Purkinje cell (primary cell): ENCODE results near the gene PLPPR3. TPM values are rescaled to one million over a fixed set of nuclear protein-coding genes. Genes with fewer than 3 reads are reported as not detected.

Source experiments
- polyA plus RNA-seq: library from polyadenylated mRNA; unstranded; fragments of >200 nt; fragmentation: Nextera tagmentation; gene quantifications from 2 replicates; pipeline ENCODE4 v1.2.1, GENCODE V29; 2014

The PLPPR3 gene
- polyA plus RNA-seq = 1.2 TPM in 1 of 2 replicates, not detected in the other

GRCh38 chr19:821825-822503 lies at the start of gene PLPPR3:
PLPPR3 (minus strand) TSS chr19:821955; CDS start chr19:821559, 396 bp downstream.

GRCh38 chr19:858868-859843 lies 37.4 kb upstream of the PLPPR3 start, which contains the start of gene CFD:
CFD (plus strand) TSS chr19:859664; CDS start chr19:859690, 26 bp downstream.

GRCh38 chr19:852136-853013 lies 30.6 kb upstream of the PLPPR3 start, which contains the start of gene ELANE:
ELANE (plus strand) TSS chr19:852303; CDS start chr19:852329, 26 bp downstream.

GRCh38 chr19:840519-841206 lies 18.9 kb upstream of the PLPPR3 start, which contains the start of gene PRTN3:
PRTN3 (plus strand) TSS chr19:840999; CDS start chr19:841009, 10 bp downstream.

DNA sequence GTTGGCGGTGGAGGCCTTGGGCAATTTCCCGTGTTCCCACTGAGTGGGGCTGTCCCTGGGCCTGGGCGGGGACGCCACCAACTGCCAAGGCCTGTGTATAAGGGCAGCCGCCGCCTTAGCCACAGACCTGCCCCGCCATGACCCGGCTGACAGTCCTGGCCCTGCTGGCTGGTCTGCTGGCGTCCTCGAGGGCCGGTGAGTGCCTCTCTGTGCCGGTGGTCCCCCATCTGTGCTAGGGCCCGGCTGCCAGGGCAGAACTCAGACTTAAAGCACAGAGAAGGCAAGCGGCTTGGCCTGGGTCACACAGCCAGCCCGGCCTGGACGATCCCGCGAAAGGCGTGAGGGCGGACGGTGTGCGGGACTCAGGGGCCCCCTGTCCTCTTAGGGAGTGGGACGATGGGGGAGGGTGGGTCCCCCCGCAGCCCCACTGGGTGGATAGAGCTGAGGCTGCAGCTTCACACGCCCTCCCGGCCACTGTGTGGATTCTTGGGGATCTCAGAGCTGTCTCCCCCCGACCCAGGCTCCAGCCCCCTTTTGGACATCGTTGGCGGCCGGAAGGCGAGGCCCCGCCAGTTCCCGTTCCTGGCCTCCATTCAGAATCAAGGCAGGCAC lies 6.1 kb upstream of the PLPPR3 start, which contains the start of gene AZU1:
AZU1 (plus strand) TSS at position 128 of the 612 bp plus-strand sequence; CDS start at position 138, 10 bp downstream.

GRCh38 chr19:796692-797527 lies 24.8 kb downstream of the PLPPR3 start, which contains the start of gene PTBP1:
PTBP1 (plus strand) TSS chr19:797452; CDS start chr19:797498, 46 bp downstream.

Other genes with a start within 250 kb of the PLPPR3 start
- 83.4 and 114 TPM in 2 replicates for gene BSG, start 249.4 kb downstream of the PLPPR3 start, polyA plus RNA-seq
- gene HCN2, start 232.1 kb downstream of the PLPPR3 start, polyA plus RNA-seq = 0.38 TPM in 1 of 2 replicates, not detected in the other
- 29.3 and 57.2 TPM in 2 replicates for gene POLRMT, start 188.4 kb downstream of the PLPPR3 start, polyA plus RNA-seq
- 0.26 TPM in 1 of 2 replicates, not detected in the other for gene FGF22, start 182.1 kb downstream of the PLPPR3 start, polyA plus RNA-seq
- 1.0 and 2.2 TPM in 2 replicates for gene RNF126, start 158.7 kb downstream of the PLPPR3 start, polyA plus RNA-seq
- gene FSTL3, start 145.6 kb downstream of the PLPPR3 start, polyA plus RNA-seq = 1.2 TPM in 1 of 2 replicates, not detected in the other
- gene PRSS57, start 126.5 kb downstream of the PLPPR3 start, polyA plus RNA-seq = not detected in 2 replicates
- gene PALM, start 113.0 kb downstream of the PLPPR3 start, polyA plus RNA-seq = 0.28 and 0.99 TPM in 2 replicates
- gene MISP, start 70.8 kb downstream of the PLPPR3 start, polyA plus RNA-seq = not detected in 2 replicates
- gene PTBP1, start 24.5 kb downstream of the PLPPR3 start, polyA plus RNA-seq = 0.62 and 0.71 TPM in 2 replicates
- gene AZU1, start 5.9 kb upstream of the PLPPR3 start, polyA plus RNA-seq = not detected in 2 replicates
- not detected in 2 replicates for gene PRTN3, start 19.0 kb upstream of the PLPPR3 start, polyA plus RNA-seq
- not detected in 2 replicates for gene ELANE, start 30.3 kb upstream of the PLPPR3 start, polyA plus RNA-seq
- 0.34 and 0.60 TPM in 2 replicates for gene CFD, start 37.7 kb upstream of the PLPPR3 start, polyA plus RNA-seq
- gene MED16, start 71.2 kb upstream of the PLPPR3 start, polyA plus RNA-seq = 3.6 and 15.3 TPM in 2 replicates
- not detected in 2 replicates for gene RNU6-9, start 71.5 kb upstream of the PLPPR3 start, polyA plus RNA-seq
- 0.92 and 2.0 TPM in 2 replicates for gene R3HDM4, start 91.3 kb upstream of the PLPPR3 start, polyA plus RNA-seq
- gene KISS1R, start 95.4 kb upstream of the PLPPR3 start, polyA plus RNA-seq = not detected in 2 replicates
- 0.07 and 0.27 TPM in 2 replicates for gene ARID3A, start 104.1 kb upstream of the PLPPR3 start, polyA plus RNA-seq
- gene WDR18, start 162.4 kb upstream of the PLPPR3 start, polyA plus RNA-seq = 6.9 and 7.9 TPM in 2 replicates
- not detected in 2 replicates for gene GRIN3B, start 178.5 kb upstream of the PLPPR3 start, polyA plus RNA-seq
- gene TMEM259, start 199.2 kb upstream of the PLPPR3 start, polyA plus RNA-seq = 2.3 and 6.2 TPM in 2 replicates
- gene RNU6-2, start 199.6 kb upstream of the PLPPR3 start, polyA plus RNA-seq = not detected in 2 replicates
- gene CNN2, start 204.7 kb upstream of the PLPPR3 start, polyA plus RNA-seq = 0.78 TPM in 1 of 2 replicates, not detected in the other
- 2.1 TPM in 1 of 2 replicates, not detected in the other for gene ABCA7, start 218.2 kb upstream of the PLPPR3 start, polyA plus RNA-seq
- not detected in 2 replicates for gene ARHGAP45, start 245.2 kb upstream of the PLPPR3 start, polyA plus RNA-seq